GM19328 (cell line): ENCODE measurements around the gene HMCN1.

Experiments used
- ATAC-seq: cut with Tn5 transposase; IDR thresholded peaks from one replicate; pipeline ENCODE4 v1.9.1; 2021; ENCODE audit warnings: mild to moderate bottlenecking, moderate library complexity; ENCODE audit not compliant: unreplicated experiment

Gene HMCN1

GRCh38 chr1:186063091-186063657 lies 329.0 kb downstream of the HMCN1 start:
- no peak for ATAC-seq

- no peak for ATAC-seq
These were observed 332.2 kb downstream of the HMCN1 start for GRCh38 chr1:186066411-186066810.

DNA sequence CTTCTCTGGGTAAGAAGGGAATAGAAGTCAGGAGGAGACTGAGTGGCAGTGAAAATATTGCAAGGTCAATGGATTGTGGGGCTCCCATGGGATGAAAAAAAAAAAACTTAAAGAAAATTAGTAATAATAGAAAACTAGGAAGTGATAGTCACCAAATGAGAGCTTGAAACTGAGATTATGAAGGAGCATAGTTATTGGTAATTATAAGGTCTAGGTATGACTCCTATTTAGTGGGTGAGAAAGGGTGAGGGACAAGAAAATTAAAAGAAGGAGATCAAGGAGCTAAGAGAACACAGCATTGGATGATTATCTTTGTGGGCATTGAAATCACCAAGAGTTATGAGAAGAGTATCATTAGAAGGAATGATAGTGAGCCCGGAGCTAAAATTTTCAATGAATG lies 339.5 kb downstream of the HMCN1 start:
- no peak for ATAC-seq

DNA sequence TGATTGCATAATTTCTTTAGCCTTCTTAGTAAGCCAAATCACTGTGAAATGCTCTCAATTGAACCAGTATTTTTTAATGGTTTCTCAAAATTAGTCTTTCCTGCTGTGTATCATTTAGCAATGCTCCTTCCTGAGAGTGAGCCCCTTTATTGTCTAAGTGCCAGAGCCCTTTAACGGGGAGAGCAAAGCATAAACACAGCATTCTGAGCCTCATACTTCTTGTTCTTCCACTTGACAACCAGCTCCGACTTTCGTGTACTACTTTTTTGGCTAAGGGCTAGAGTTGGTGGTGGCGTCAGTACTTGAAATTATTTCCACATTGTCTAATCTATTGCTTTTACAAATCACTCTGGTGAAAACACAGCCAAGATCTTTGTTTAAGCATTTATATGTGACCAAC lies 341.8 kb downstream of the HMCN1 start:
- ATAC-seq = no peak

- ATAC-seq = peak; percentile 96
These were observed 344.1 kb downstream of the HMCN1 start for GRCh38 chr1:186078245-186078644.

GRCh38 chr1:186079084-186079684 lies 345.0 kb downstream of the HMCN1 start:
- ATAC-seq = no peak

DNA sequence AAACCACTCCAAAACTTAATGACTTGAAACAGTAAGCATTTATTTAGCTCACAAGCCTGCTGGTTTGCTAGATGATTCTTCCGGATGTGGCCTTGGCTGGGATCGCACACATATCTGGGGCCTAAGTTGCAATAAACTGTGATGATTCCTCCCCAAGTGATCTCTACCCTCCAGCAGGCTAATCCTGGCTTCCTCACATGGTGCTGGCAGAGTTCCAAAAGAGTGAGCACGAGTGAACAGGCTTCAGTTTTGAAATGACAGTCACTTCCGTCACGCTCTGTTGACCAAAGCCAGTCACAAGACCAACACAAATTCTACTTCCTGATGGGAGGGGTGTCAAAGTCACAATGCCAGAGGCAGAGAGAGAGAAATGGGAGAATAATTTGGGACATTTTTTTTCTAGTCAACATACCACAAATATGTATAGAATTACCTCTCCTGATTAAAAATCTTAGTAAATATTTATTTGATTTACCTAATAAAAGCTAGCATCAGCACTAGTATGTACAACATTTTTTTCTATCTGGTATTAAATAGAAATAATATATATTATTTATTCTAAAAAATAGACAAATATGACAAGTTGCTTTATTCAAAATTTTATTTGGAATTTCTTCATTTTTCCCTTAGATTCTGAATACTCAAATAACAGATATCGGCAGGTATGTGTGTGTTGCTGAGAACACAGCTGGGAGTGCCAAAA lies 348.2 kb downstream of the HMCN1 start:
- peak; percentile 52 for ATAC-seq

GRCh38 chr1:186086583-186086982 lies 352.4 kb downstream of the HMCN1 start:
- no peak for ATAC-seq

- no peak for ATAC-seq
These were observed 355.7 kb downstream of the HMCN1 start for GRCh38 chr1:186089940-186090339.

- no peak for ATAC-seq
These were observed 357.1 kb downstream of the HMCN1 start for GRCh38 chr1:186091222-186091720.

- no peak for ATAC-seq
These were observed 359.2 kb downstream of the HMCN1 start for GRCh38 chr1:186093437-186093836.

- ATAC-seq = no peak
These were observed 360.0 kb downstream of the HMCN1 start for GRCh38 chr1:186094172-186094571.

DNA sequence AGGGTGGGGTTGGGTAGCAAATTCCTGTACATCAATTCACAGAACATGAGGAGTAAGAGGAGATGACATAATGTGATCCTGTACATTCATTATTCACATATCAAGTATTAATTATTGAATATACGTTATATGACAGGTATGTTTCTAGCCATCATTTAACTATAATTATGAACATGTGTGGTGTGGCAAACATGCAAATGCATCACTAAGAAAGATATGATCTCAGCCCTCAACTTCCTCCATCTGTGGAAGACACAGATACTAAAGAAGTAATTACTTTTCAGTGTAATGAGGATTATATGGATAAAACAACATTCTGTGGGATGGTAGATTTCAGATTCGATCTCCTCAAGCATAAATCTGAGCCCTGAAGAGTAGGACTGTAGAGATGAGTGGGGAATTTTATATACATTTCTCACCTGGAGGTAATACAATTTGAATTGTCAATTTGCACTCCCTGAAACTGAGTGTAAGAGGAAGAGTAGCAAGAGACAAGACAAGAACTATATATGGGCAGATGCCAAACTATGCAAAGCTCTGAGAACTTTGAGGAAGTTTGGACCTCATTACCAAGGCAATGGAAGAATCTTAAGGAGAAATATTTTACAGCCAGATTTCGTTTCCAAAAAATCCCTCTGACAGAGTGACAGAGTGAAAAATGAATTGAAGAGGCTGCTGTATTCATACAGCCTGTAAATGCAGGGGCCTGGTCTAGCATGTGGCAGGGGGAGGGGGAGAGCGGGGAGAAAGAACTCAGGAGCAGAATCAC lies 365.3 kb downstream of the HMCN1 start:
- no peak for ATAC-seq

DNA sequence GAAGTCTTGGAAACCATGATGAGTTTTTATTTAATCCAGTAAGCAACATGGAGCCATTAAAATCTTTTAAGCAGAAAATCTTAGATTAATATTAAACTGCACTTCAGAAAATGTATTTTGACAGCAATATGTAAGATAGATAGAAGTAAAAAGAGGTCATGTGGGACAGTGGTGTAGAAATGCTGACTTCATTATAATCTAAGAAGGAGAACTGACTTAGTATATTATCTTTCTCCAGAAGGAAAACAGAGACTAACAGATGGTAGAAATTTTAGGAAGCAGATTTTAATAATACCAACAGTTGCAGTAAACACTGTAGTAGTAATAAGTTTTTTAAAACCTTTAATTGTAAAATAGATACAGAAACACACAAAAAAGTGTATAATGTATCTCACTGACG lies 367.9 kb downstream of the HMCN1 start:
- no peak for ATAC-seq

DNA sequence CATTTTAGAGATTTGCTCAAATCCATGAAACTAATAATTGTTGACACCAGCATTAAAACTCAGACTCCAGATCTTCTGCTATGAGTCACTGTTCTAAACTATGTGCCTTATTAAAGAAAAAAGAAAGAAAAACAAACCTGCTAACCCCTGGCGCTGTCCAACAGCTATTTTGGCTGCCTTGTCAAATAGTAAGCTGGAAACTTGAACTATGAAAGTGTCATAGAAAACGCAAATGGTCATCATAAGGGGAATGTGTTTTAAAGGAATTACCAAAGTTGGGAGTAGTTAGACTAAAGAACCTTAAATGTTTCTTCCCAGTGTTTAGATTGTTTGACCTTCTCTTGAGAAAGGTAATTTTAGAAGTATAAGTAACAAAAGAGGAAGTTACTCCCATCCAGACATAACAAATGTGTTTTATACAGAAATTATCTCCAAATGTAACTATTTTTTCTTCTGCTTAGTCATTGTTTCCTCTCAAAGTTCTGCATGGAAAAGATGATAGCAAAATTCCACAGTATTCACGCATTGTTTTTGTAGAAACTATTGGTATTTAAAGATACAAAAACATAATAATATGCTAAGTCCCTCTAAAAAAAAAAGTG lies 368.5 kb downstream of the HMCN1 start:
- no peak for ATAC-seq

- no peak for ATAC-seq
These were observed 370.3 kb downstream of the HMCN1 start for GRCh38 chr1:186104459-186104858.

DNA sequence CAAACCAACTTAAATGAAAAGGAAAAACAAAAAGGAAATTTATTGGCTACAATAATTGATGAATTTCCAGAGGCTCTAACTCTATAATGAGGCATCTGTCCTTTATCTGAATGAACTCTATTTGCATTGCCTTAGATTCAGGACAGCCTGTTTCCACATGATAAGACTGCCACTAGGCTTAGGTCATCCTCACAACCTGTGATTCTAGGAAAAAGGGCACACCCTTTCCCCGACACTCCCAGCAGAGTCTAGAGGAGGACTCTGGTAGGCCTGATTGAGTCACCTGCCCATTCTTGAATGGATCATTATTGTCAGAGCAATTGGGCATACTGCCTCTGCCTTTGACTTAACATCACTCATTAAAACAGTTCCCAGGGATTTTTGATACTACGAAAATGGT lies 378.1 kb downstream of the HMCN1 start:
- no peak for ATAC-seq

- ATAC-seq = no peak
These were observed 379.3 kb downstream of the HMCN1 start for GRCh38 chr1:186113461-186113860.

DNA sequence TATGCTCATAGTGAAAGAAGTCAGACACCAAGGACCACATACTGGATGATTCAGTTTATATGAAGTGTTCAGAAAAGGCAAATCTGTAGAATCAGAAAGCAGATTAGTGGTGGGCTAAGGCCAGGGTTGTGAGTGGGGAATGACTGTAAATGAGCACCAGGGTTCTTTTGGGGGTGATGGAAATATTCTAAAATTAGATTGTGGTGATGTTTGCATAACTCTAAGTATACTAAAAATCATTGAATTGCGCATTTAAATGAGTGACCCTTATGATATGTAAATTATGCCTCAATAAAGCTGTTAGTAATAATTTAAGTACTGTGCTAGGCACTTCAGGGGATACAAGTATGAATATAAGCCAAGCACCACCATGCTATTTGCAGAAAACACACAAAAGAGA lies 384.5 kb downstream of the HMCN1 start:
- no peak for ATAC-seq

DNA sequence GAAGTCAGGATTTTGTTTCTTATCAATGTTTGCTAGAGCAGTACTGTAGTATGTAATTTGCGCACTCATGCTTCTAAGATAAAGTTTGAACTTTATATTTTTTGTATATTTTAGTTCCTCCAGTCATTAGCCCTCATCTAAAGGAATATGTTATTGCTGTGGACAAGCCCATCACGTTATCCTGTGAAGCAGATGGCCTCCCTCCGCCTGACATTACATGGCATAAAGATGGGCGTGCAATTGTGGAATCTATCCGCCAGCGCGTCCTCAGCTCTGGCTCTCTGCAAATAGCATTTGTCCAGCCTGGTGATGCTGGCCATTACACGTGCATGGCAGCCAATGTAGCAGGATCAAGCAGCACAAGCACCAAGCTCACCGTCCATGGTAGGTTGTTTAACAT lies 388.6 kb downstream of the HMCN1 start:
- no peak for ATAC-seq

DNA sequence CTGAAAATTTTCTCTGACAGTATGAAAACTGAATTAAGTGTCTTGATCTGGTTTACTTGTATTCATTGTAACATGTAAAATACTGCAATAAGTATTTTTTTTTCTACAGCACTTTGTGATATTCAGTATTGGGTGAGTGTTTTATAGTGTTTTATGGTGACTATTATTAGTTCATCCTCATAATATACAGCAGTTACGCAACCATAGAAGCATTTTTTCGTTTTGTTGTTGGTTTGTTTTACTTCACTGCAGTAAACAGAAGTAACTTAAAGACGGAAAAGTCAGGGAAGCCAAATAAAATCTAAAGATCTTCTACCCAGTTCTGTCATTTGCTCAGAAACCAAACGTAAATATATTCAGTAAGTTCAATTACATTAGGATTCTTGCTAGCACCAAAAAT lies 390.8 kb downstream of the HMCN1 start:
- ATAC-seq = no peak
